ENCODE results near the gene CACNA1E.

The CACNA1E gene

GRCh38 chr1:181504399-181504842 is 21.1 kb downstream of the CACNA1E start:
- peak; percentile 68 for DNase-seq (ENCODE audit: low spot score)
- TF ChIP-seq CTCF (IDR thresholded peaks at IDR 0.05; ENCODE audit: extremely low read depth, missing control alignments) = peak; percentile 14

GRCh38 chr1:181506563-181507353 is 23.4 kb downstream of the CACNA1E start:
- DNase-seq (ENCODE audit: low spot score) = no peak
- no peak for TF ChIP-seq CTCF (IDR thresholded peaks at IDR 0.05; ENCODE audit: extremely low read depth, missing control alignments)

DNA sequence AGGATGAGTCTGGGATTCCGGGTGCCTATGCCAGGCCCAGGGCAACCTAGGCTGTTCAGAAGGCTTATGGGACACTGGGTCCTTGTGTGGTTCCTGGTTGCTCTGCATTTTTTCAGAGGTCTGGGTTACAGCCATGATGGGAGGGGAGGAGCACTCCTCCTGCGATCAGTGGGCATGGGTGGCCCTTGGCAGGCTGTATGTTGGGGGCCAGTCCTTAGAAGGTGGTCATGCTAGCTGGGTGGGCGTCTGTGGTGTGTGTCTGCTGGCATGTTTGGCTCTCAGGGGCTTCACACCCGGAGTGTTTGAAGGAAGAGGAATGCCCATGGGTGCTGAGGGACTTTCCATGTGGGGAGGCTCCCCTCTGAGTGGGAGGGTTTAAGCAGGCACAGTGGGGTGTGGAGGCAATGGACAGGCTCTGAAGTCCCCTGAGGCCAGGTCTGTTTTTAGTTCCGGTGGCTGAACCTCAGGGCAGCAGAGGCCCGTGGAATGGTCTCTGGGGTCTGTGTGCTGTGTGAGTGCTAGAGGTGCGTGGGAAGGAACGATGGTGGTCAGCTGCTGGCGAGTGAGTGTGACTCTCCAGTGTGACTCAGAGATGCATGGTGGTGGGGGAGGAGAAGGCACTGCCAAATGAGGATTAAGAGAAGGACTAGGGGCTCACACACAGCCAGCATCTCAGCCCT is 25.3 kb downstream of the CACNA1E start:
- peak; percentile 40 for DNase-seq (ENCODE audit: low spot score)

DNA sequence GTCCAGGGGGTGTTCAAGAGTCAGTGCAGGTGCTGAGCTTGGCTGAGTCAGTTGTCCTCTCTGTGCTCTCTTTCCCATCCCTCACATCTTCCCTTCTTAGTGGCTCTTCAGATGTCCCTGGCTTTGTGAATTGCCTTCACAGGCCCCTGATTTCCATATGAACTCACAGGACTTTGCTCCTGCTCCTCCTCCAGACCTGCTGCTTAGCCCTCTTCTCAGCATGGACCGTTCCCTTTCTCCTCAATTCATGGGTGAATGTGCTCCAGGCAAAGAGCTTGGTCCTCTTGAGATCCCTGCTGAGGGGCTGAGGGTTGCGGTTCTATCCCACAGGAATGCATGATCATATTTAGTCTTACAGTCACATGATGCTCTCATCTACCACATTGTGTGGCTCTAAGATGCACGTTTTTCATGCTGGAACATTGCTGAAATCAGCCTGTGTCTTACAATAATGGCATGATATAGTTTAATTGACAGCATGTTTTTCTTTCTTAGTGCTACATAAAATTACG is 30.5 kb downstream of the CACNA1E start:
- TF ChIP-seq CTCF (IDR thresholded peaks at IDR 0.05; ENCODE audit: extremely low read depth, missing control alignments) = no peak

More for the DNA sequence above, 25.3 kb downstream of the CACNA1E start:
- TF ChIP-seq CTCF (IDR thresholded peaks at IDR 0.05; ENCODE audit: extremely low read depth, missing control alignments) = no peak

DNA sequence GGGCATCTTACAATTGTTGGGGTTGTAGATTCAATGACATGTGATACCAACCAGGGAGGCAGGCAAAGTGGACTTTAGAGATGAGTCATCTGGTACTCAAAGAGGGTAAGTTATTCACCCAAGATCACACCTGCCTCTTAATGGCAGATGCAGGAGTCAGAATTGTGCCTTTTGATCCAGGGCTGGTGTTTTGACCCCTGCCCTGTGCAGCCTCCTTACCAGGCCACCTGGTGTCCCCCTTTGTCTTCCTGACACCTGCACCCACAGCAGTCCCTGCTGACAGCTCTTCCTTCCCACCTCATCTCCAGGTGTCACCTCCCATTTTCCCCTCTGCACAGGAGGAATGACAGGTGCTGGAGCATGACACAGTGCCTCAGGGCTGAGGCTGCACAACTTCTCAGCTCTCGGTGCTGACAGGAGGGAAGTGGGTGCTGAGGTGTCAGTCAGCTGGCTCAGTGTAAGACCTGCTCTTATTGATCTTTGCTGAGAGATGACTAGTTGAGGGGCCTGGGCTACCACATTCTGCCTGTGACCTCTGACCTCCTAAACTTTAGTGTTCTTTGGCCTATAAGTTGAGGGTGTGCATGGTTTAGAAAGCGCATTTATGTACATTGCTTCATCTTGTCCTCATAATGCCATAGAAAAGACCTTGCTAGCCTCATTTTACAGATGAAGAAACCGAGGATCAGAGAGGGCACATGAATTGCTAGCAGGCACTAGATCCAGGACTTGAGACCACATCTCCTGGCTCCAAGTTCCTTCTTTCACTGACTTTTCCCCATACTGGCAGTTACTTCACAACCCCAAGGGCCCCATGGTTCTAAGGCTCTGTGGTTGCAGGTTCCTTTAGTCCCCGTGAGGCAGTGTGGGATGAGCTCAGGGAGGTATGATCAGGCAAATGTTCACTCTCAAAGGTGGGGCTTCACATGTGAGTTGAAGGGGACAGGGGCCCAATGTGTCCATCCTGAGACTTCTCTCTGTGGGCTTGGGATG is 31.3 kb downstream of the CACNA1E start:
- DNase-seq (ENCODE audit: low spot score) = no peak
- TF ChIP-seq CTCF (IDR thresholded peaks at IDR 0.05; ENCODE audit: extremely low read depth, missing control alignments) = no peak

More for the DNA sequence above, 30.5 kb downstream of the CACNA1E start:
- DNase-seq (ENCODE audit: low spot score) = no peak

GRCh38 chr1:181516706-181517105 is 33.4 kb downstream of the CACNA1E start:
- TF ChIP-seq CTCF (IDR thresholded peaks at IDR 0.05; ENCODE audit: extremely low read depth, missing control alignments) = no peak
- no peak for DNase-seq (ENCODE audit: low spot score)
